IMR-90 (cell line): Measurements from ENCODE around the gene MRPL32.

Experiments
- BHLHE40 ChIP-seq: fragments of 150-350 bp; IDR thresholded peaks from 2 replicates; pipeline ENCODE4 v1.6.1; 2016; ENCODE audit warnings: mild to moderate bottlenecking, low read depth, low read length
- CEBPB ChIP-seq: IDR thresholded peaks from 2 replicates; pipeline ENCODE4 v1.6.1; 2012; ENCODE audit warnings: low read depth, low read length, improper control_type of control experiment
- CTCF ChIP-seq: conservative IDR thresholded peaks from 2 replicates; pipeline ENCODE4 v1.5.1; 2012; ENCODE audit warnings: mild to moderate bottlenecking, low read depth, low read length, improper control_type of control experiment
- FOS ChIP-seq: fragments of 150-350 bp; IDR thresholded peaks from 2 replicates; pipeline ENCODE4 v1.6.1; 2016; ENCODE audit warnings: low read depth, low read length
- MAFK ChIP-seq: IDR thresholded peaks from 2 replicates; pipeline ENCODE4 v1.6.1; 2012; ENCODE audit warnings: low read depth, low read length, improper control_type of control experiment
- MAZ ChIP-seq: IDR thresholded peaks from 2 replicates; pipeline ENCODE4 v1.6.1; 2012; ENCODE audit warnings: low read depth, mild to moderate bottlenecking, low read length, improper control_type of control experiment, moderate library complexity, borderline replicate concordance
- NFE2L2 ChIP-seq: fragments of 150-350 bp; IDR thresholded peaks from 2 replicates; pipeline ENCODE4 v1.6.1; 2016; ENCODE audit warnings: low read depth, mild to moderate bottlenecking, low read length
- POLR2A ChIP-seq: IDR thresholded peaks from 2 replicates; pipeline ENCODE4 v1.6.1; 2012; ENCODE audit warnings: mild to moderate bottlenecking, low read depth, low read length
- RAD21 ChIP-seq: IDR thresholded peaks from 2 replicates; pipeline ENCODE4 v1.6.1; 2012; ENCODE audit warnings: low read length, improper control_type of control experiment
- RCOR1 ChIP-seq: IDR thresholded peaks from 2 replicates; pipeline ENCODE4 v1.6.1; 2012; ENCODE audit warnings: mild to moderate bottlenecking, low read length, improper control_type of control experiment; ENCODE audit not compliant: insufficient replicate concordance
- RFX5 ChIP-seq: IDR thresholded peaks from 2 replicates; pipeline ENCODE4 v1.8.0; 2012; ENCODE audit warnings: low read depth, mild to moderate bottlenecking, low read length, moderate library complexity
- SMC3 ChIP-seq: fragments of 150-350 bp; IDR thresholded peaks from 2 replicates; pipeline ENCODE4 v1.6.1; 2016; ENCODE audit warnings: low read depth, mild to moderate bottlenecking, antibody characterized with exemption, low read length, moderate library complexity

- TF ChIP-seq FOS (no peak), CTCF (no peak), MAFK (no peak), RFX5 (no peak), MAZ (no peak), RCOR1 (no peak), BHLHE40 (no peak), POLR2A (no peak), RAD21 (no peak), CEBPB (no peak), NFE2L2 (no peak), SMC3 (no peak)
Observed at GRCh38 chr7:42953994-42954393, 21.8 kb downstream of the MRPL32 start.
